Right lobe of liver (tissue), 6 donors: ENCODE data around the gene ONECUT1. TPM values are rescaled to one million over a fixed set of nuclear protein-coding genes. Genes with fewer than 3 reads are reported as not detected.

ENCODE experiments used
- ATAC-seq, 4 donors: fragments of 200-7000 bp; cut with Tn5 transposase; one replicate each; pipeline ENCODE4 v1.9.1; 2020; ENCODE audit warnings: mild to moderate bottlenecking in 4 of 4, moderate library complexity in 4 of 4
- DNase-seq, 3 donors: peaks; one replicate each; pipeline ENCODE4 v3.0.0-alpha.2; 2020
- H3K27ac ChIP-seq, 3 donors: fragments of 200-600 bp; one replicate each; pipeline ENCODE4 v1.8.0; 2022
- H3K27me3 ChIP-seq, 2 donors: fragments of 200-600 bp; one replicate each; pipeline ENCODE4 v1.8.0; 2022
- H3K36me3 ChIP-seq, 4 donors: fragments of 200-600 bp; sonication (generic) in 1 of 4; one replicate each; pipeline versions ENCODE4 v1.5.1 to v1.8.0; 2017 to 2022; ENCODE audit warnings: control low read depth in 1 of 4
- H3K4me1 ChIP-seq, 4 donors: fragments of 200-600 bp; sonication (generic) in 1 of 4; one replicate each; pipeline versions ENCODE4 v1.5.1 to v1.8.0; 2017 to 2022; ENCODE audit warnings: control low read depth in 1 of 4
- H3K4me3 ChIP-seq, 3 donors: fragments of 200-600 bp; one replicate each; pipeline ENCODE4 v1.8.0; 2022
- H3K9me3 ChIP-seq, 4 donors: fragments of 200-600 bp; sonication (generic) in 1 of 4; one replicate each; pipeline versions ENCODE4 v1.5.1 to v1.8.0; 2017 to 2022; ENCODE audit warnings: control low read depth in 1 of 4
- POLR2A ChIP-seq: fragments of 450-650 bp; IDR thresholded peaks from one replicate; pipeline ENCODE4 v1.6.1; 2017; ENCODE audit warnings: antibody characterized with exemption, mild to moderate bottlenecking
- WGBS: methylation state at CpG from one replicate; pipeline ENCODE4 v1.1.6; 2018; ENCODE audit warnings: low coverage, low lambda C conversion rate; ENCODE audit not compliant: insufficient coverage; ENCODE audit errors: missing lambda C conversion rate; 5-methylcytosine and 5-hydroxymethylcytosine counted together
- intact Hi-C, 2 donors: fragments of 100-400 bp; cut with DNase I; formaldehyde crosslinking; loops; one replicate each; pipeline versions ENCODE4 v1.11.2 to v1.14.1; 2022
- total RNA-seq, 6 experiments: library from RNA; depleted of rRNA in 2 of 6; stranded (reverse); fragments of >200 nt in 2 of 6; fragmentation: NEBNext Ultra II Directional in 3 of 6; extraction: Animal tissue kit (Norgen Biotek cat#: 25700) in 3 of 6; gene quantifications; one replicate each; pipeline versions ENCODE4 v1.1.0 to v1.2.4, GENCODE V29; 2016 to 2023
- TF ChIP-seq, protein P1 (sequence below), 4 donors: fragments of 200-600 bp in 3 of 4; fragments of 450-650 bp in 1 of 4; IDR thresholded peaks; one replicate each; pipeline versions ENCODE4 v1.5.1 to v1.8.0; 2016 to 2022; ENCODE audit warnings: antibody characterized with exemption in 4 of 4, mild to moderate bottlenecking in 2 of 4
- donor health status: DM: no; HTN: yes; CAD: no.
- donor health status: DM: no; HTN: no; CAD: no.
- donor health status: DM: no; HTN: no; CAD: no.
- donor health status: DM: no; HTN: yes; CAD: no.
- donor health status: DM: no; HTN: yes; CAD: no.

Gene ONECUT1
- total RNA-seq, 6 experiments from 2014 or later, result 41.3 to 58.2 (median 52.5) TPM

- peak in 2 of 4 donors; percentile 31 to 77 for ATAC-seq
These were observed 43.9 kb downstream of the ONECUT1 start for GRCh38 chr15:52746162-52746757.

GRCh38 chr15:52745326-52746161 is 44.6 kb downstream of the ONECUT1 start:
- Histone ChIP-seq H3K36me3 (no peaks in the 10 kb centered on the region), H3K4me3 (no peak overlapping the region), H3K9me3 (no peaks in the 10 kb centered on the region), H3K27me3 (no peaks in the 10 kb centered on the region), H3K4me1 (no peaks in the 10 kb centered on the region), H3K27ac (no peak overlapping the region)
- WGBS, result 69% methylated on average over 10 of the region's 12 CpGs
- ATAC-seq (no peak), DNase-seq (no peak)
- no peak for TF ChIP-seq POLR2A
- TF ChIP-seq, protein P1, sequence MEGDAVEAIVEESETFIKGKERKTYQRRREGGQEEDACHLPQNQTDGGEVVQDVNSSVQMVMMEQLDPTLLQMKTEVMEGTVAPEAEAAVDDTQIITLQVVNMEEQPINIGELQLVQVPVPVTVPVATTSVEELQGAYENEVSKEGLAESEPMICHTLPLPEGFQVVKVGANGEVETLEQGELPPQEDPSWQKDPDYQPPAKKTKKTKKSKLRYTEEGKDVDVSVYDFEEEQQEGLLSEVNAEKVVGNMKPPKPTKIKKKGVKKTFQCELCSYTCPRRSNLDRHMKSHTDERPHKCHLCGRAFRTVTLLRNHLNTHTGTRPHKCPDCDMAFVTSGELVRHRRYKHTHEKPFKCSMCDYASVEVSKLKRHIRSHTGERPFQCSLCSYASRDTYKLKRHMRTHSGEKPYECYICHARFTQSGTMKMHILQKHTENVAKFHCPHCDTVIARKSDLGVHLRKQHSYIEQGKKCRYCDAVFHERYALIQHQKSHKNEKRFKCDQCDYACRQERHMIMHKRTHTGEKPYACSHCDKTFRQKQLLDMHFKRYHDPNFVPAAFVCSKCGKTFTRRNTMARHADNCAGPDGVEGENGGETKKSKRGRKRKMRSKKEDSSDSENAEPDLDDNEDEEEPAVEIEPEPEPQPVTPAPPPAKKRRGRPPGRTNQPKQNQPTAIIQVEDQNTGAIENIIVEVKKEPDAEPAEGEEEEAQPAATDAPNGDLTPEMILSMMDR (IDR thresholded peaks at IDR 0.05), result no peak
- intact Hi-C loops, result no loop called here

More at GRCh38 chr15:52746162-52746757, 43.9 kb downstream of the ONECUT1 start:
- H3K36me3 ChIP-seq, result no peaks in the 10 kb centered on the region
- intact Hi-C loops, result no loop called here
- no peaks in the 10 kb centered on the region for H3K27me3 ChIP-seq
- H3K4me1 ChIP-seq, result no peaks in the 10 kb centered on the region
- DNase-seq, result no peak
- 43% methylated on average over 5 of the region's 6 CpGs for WGBS
- TF ChIP-seq, protein P1 (IDR thresholded peaks at IDR 0.05), result no peak
- TF ChIP-seq POLR2A, result no peak
- no peaks in the 10 kb centered on the region for H3K9me3 ChIP-seq
- no peak overlapping the region for H3K4me3 ChIP-seq
- H3K27ac ChIP-seq, result no peak overlapping the region

DNA sequence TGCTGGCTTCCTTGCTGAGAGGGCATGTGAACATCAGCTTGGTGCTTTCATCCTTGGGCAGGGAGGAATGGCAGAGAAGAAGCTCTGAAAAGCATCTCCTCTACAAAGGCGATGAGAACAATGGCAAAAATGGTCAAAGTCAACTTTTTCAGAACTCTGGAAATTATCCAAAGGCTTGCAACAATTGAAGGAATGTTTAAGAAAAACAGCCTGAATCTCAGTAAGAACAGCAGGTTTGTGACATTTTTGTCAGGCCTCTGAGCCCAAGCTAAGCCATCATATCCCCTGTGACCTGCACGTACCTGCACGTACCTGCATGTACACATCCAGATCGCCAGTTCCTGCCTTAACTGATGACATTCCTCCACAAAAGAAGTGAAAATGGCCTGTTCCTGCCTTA is 51.8 kb downstream of the ONECUT1 start:
- H3K4me3 ChIP-seq, result no peak overlapping the region
- intact Hi-C loops, result loop anchor here in 1 of 2 donors (10.0 kb wide), 1 partner anchor 474 kb away; no protein-coding TSS in a partner anchor
- no peak overlapping the region for H3K27ac ChIP-seq
- no peak for TF ChIP-seq POLR2A
- TF ChIP-seq, protein P1 (IDR thresholded peaks at IDR 0.05), result no peak
- H3K36me3 ChIP-seq, result no peaks in the 10 kb centered on the region
- 73% methylated on average over 4 of the region's 4 CpGs for WGBS
- no peaks in the 10 kb centered on the region for H3K27me3 ChIP-seq
- DNase-seq (no peak), ATAC-seq (no peak)
- peaks cover 0 to 14% (median 9%) of the 10 kb centered on the region in 4 donors for H3K4me1 ChIP-seq
- no peaks in the 10 kb centered on the region for H3K9me3 ChIP-seq

DNA sequence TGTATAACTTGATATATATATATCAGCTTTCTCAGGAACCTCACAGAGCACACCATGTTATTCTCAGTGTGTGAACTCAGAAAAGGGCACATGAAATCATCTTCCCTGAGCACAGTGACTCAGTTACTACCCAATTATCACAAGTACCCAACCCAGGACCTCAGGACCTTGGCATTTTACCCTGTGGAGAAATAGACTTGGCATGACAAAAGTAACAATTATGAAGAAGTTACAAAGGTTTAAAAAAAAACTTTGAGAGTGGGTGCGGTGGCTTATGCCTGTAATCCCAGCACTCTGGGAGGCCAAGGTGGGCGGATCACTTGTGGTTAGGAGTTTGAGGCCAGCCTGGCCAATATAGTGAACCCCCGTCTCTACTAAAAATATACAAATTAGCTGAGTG is 52.4 kb downstream of the ONECUT1 start:
- Histone ChIP-seq H3K9me3 (no peaks in the 10 kb centered on the region), H3K36me3 (no peaks in the 10 kb centered on the region), H3K27me3 (no peaks in the 10 kb centered on the region), H3K27ac (no peak overlapping the region), H3K4me1 (peaks cover 0 to 18% (median 10%) of the 10 kb centered on the region in 4 donors), H3K4me3 (no peak overlapping the region)
- DNase-seq (no peak), ATAC-seq (no peak)
- no peak for TF ChIP-seq POLR2A
- TF ChIP-seq, protein P1 (IDR thresholded peaks at IDR 0.05), result no peak
- 81% methylated on average over 3 of the region's 3 CpGs for WGBS
- intact Hi-C loops, result loop anchor here in 1 of 2 donors (10.0 kb wide), 1 partner anchor 473 kb away; no protein-coding TSS in a partner anchor
